ENCODE data around the gene MLIP. TPM values are rescaled to one million over a fixed set of nuclear protein-coding genes. Genes with fewer than 3 reads are reported as not detected.

MLIP gene
- total RNA-seq, 4 donors from 2014 or later = 182 to 383 (median 296) TPM

- no peaks in the 10 kb centered on the region for H3K27me3 ChIP-seq
- no peak overlapping the region for H3K4me3 ChIP-seq
- no peaks in the 10 kb centered on the region for H3K36me3 ChIP-seq
- no peak for DNase-seq (ENCODE audit: low spot score in 2 of 2)
- TF ChIP-seq POLR2A (IDR thresholded peaks at IDR 0.05) (no peak), CTCF (IDR thresholded peaks at IDR 0.05) (no peak), EP300 (IDR thresholded peaks at IDR 0.05) (no peak)
- no peak overlapping the region for H3K27ac ChIP-seq
- no peaks in the 10 kb centered on the region for H3K9me3 ChIP-seq
- H3K4me1 ChIP-seq = peaks cover 0 to 5% (median 0%) of the 10 kb centered on the region in 4 donors
Measured at GRCh38 chr6:54274383-54274782, 163.1 kb downstream of the MLIP start.

- H3K4me1 ChIP-seq = peaks cover 0 to 5% (median 0%) of the 10 kb centered on the region in 4 donors
- H3K4me3 ChIP-seq = no peak overlapping the region
- H3K36me3 ChIP-seq = no peaks in the 10 kb centered on the region
- DNase-seq (ENCODE audit: low spot score in 2 of 2) = no peak
- TF ChIP-seq CTCF (IDR thresholded peaks at IDR 0.05) = no peak
- TF ChIP-seq POLR2A (IDR thresholded peaks at IDR 0.05) = no peak
- TF ChIP-seq EP300 (IDR thresholded peaks at IDR 0.05) = no peak
- no peak overlapping the region for H3K27ac ChIP-seq
- H3K27me3 ChIP-seq = no peaks in the 10 kb centered on the region
- WGBS, 2 donors = 73 to 81% methylated on average over 1 of the region's 1 CpG
- no peaks in the 10 kb centered on the region for H3K9me3 ChIP-seq
Measured at GRCh38 chr6:54282186-54282585, 170.9 kb downstream of the MLIP start.

DNA sequence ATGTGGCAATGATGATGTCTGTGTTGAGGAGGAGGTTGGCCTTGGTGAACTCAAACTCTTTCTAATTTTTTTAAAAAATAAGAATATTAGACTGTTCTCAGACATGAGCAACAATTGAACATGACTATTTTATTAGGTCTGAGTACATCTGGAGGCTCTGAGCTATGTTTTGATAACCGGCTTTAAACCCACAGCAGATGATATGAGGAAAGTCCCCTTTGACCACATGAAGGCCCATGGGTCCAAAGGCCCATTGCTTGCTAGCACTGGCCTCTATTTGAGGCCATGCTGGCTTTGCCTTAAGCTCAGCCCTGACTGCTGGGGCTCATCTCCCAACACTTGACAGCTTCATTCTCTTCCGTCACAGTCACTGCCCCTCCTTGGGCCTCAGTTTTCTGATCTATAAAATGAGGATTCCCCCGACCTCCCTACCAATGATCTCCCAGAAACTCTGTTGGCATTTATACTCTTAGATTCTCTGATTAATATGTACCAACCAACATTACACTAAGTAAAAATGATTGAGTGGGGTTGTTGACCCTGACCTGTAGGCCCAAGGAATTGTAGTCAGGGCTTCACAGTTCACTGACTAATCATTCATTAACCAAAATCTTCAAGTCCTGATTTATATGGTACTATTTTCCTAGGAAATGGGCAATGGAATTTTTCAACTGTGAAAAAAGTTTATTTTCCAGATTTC lies 173.1 kb downstream of the MLIP start:
- TF ChIP-seq EP300 (IDR thresholded peaks at IDR 0.05) (no peak), POLR2A (IDR thresholded peaks at IDR 0.05) (no peak), CTCF (IDR thresholded peaks at IDR 0.05) (no peak)
- Histone ChIP-seq H3K36me3 (no peaks in the 10 kb centered on the region), H3K27ac (no peak overlapping the region), H3K4me3 (no peak overlapping the region), H3K9me3 (no peaks in the 10 kb centered on the region), H3K4me1 (peaks cover 0 to 5% (median 0%) of the 10 kb centered on the region in 4 donors), H3K27me3 (no peaks in the 10 kb centered on the region)
- no peak for DNase-seq (ENCODE audit: low spot score in 2 of 2)
- WGBS, 2 donors = 62 to 70% methylated on average over 3 of the region's 3 CpGs

DNA sequence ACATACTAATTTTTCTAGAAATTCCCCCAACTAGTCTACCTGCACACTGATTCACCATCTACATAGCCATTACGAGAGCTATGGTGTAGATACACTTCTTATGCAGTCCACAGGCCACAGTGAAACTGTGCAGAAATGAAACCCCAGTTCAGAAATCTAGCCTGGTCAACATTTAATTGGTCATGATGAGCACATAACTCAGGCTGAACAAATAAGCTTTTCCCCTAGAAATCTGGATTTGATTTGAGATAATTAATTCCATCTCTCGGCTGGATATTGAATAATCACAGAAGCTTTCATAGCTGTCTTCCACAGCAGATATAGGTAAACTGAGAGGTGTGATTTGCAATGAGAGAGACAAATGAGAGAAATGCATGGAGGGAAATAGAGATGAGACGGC lies 174.4 kb downstream of the MLIP start:
- Histone ChIP-seq H3K27ac (no peak overlapping the region), H3K9me3 (no peaks in the 10 kb centered on the region), H3K4me3 (no peak overlapping the region), H3K4me1 (peaks cover 0 to 5% (median 0%) of the 10 kb centered on the region in 4 donors), H3K27me3 (no peaks in the 10 kb centered on the region), H3K36me3 (no peaks in the 10 kb centered on the region)
- TF ChIP-seq CTCF (IDR thresholded peaks at IDR 0.05) (no peak), EP300 (IDR thresholded peaks at IDR 0.05) (no peak), POLR2A (IDR thresholded peaks at IDR 0.05) (no peak)
- no peak for DNase-seq (ENCODE audit: low spot score in 2 of 2)
- WGBS, 2 donors = 73 to 75% methylated on average over 3 of the region's 3 CpGs

- no peak for TF ChIP-seq CTCF (IDR thresholded peaks at IDR 0.05)
- no peak for TF ChIP-seq EP300 (IDR thresholded peaks at IDR 0.05)
- TF ChIP-seq POLR2A (IDR thresholded peaks at IDR 0.05) = no peak
- Histone ChIP-seq H3K4me3 (no peak overlapping the region), H3K9me3 (no peaks in the 10 kb centered on the region), H3K27me3 (no peaks in the 10 kb centered on the region), H3K36me3 (no peaks in the 10 kb centered on the region), H3K27ac (no peak overlapping the region), H3K4me1 (peaks cover 0 to 5% (median 0%) of the 10 kb centered on the region in 4 donors)
- no peak for DNase-seq (ENCODE audit: low spot score in 2 of 2)
Measured at GRCh38 chr6:54286141-54286540, 174.9 kb downstream of the MLIP start.
